IgD-negative memory B cell (primary cell): ENCODE measurements around the gene TBX20. TPM values are rescaled to one million over a fixed set of nuclear protein-coding genes. Genes with fewer than 3 reads are reported as not detected.
"Not testable (repeated sequence)": the region's sequence is repeated elsewhere in the genome, so short reads cannot be mapped to it uniquely, and the experiment has no call there.

Experiments used
- H3K27ac Mint-ChIP-seq, 3 donors: one replicate each; pipeline ENCODE4 v1.8.0; 2020 to 2022; ENCODE audit warnings: mild to moderate bottlenecking in 3 of 3, mixed read lengths in 3 of 3, moderate library complexity in 1 of 3
- H3K27me3 Mint-ChIP-seq: one replicate; pipeline ENCODE4 v1.8.0; 2021; ENCODE audit warnings: mixed read lengths
- H3K36me3 Mint-ChIP-seq: one replicate; pipeline ENCODE4 v1.8.0; 2020; ENCODE audit warnings: mild to moderate bottlenecking, mixed read lengths
- H3K4me1 Mint-ChIP-seq, 3 donors: one replicate each; pipeline ENCODE4 v1.8.0; 2020 to 2022; ENCODE audit warnings: mixed read lengths in 3 of 3, mild to moderate bottlenecking in 1 of 3
- H3K4me3 Mint-ChIP-seq, 4 donors: one replicate each; pipeline ENCODE4 v1.8.0; 2020 to 2022; ENCODE audit warnings: mild to moderate bottlenecking in 4 of 4, mixed read lengths in 4 of 4, moderate library complexity in 3 of 4
- H3K9me3 Mint-ChIP-seq, 3 donors: one replicate each; pipeline ENCODE4 v1.8.0; 2020 to 2021; ENCODE audit warnings: mixed read lengths in 3 of 3, mild to moderate bottlenecking in 1 of 3
- polyA plus RNA-seq: library from polyadenylated mRNA; unstranded; fragments of 300-500 nt; fragmentation: Illumina TruSeq; gene quantifications from one replicate; pipeline ENCODE4 v1.2.3, GENCODE V29; 2021

TBX20 gene
- polyA plus RNA-seq, 1 donor from 2014 or later: not detected

GRCh38 chr7:35206924-35207323, 47.0 kb downstream of the TBX20 start:
- not testable (repeated sequence) for H3K4me1 Mint-ChIP-seq, H3K9me3 Mint-ChIP-seq, H3K27ac Mint-ChIP-seq, H3K27me3 Mint-ChIP-seq, H3K36me3 Mint-ChIP-seq, H3K4me3 Mint-ChIP-seq

GRCh38 chr7:35204850-35205249, 49.0 kb downstream of the TBX20 start:
- H3K27me3 Mint-ChIP-seq, H3K27ac Mint-ChIP-seq, H3K4me3 Mint-ChIP-seq, H3K9me3 Mint-ChIP-seq, H3K4me1 Mint-ChIP-seq, H3K36me3 Mint-ChIP-seq: not testable (repeated sequence)

- not testable (repeated sequence) for H3K27me3 Mint-ChIP-seq, H3K27ac Mint-ChIP-seq, H3K4me1 Mint-ChIP-seq, H3K36me3 Mint-ChIP-seq, H3K4me3 Mint-ChIP-seq, H3K9me3 Mint-ChIP-seq
These were observed 49.9 kb downstream of the TBX20 start for GRCh38 chr7:35204031-35204430.

GRCh38 chr7:35202353-35202752, 51.5 kb downstream of the TBX20 start:
- H3K36me3 Mint-ChIP-seq, H3K27me3 Mint-ChIP-seq, H3K27ac Mint-ChIP-seq, H3K4me1 Mint-ChIP-seq, H3K9me3 Mint-ChIP-seq, H3K4me3 Mint-ChIP-seq: not testable (repeated sequence)

- H3K4me1 Mint-ChIP-seq, H3K27ac Mint-ChIP-seq, H3K27me3 Mint-ChIP-seq, H3K4me3 Mint-ChIP-seq, H3K9me3 Mint-ChIP-seq, H3K36me3 Mint-ChIP-seq: not testable (repeated sequence)
These were observed 53.7 kb downstream of the TBX20 start for GRCh38 chr7:35200170-35200569.

- not testable (repeated sequence) for H3K36me3 Mint-ChIP-seq, H3K27ac Mint-ChIP-seq, H3K4me3 Mint-ChIP-seq, H3K4me1 Mint-ChIP-seq, H3K9me3 Mint-ChIP-seq, H3K27me3 Mint-ChIP-seq
These were observed 55.3 kb downstream of the TBX20 start for GRCh38 chr7:35198370-35199140.

- H3K27ac Mint-ChIP-seq, H3K4me3 Mint-ChIP-seq, H3K36me3 Mint-ChIP-seq, H3K27me3 Mint-ChIP-seq, H3K4me1 Mint-ChIP-seq, H3K9me3 Mint-ChIP-seq: not testable (repeated sequence)
These were observed 62.3 kb downstream of the TBX20 start for GRCh38 chr7:35191571-35191970.

GRCh38 chr7:35190146-35190773, 63.6 kb downstream of the TBX20 start:
- not testable (repeated sequence) for H3K9me3 Mint-ChIP-seq, H3K36me3 Mint-ChIP-seq, H3K27ac Mint-ChIP-seq, H3K4me3 Mint-ChIP-seq
- H3K4me1 Mint-ChIP-seq: peaks cover 0 to 10% (median 5%) of the 10 kb centered on the region in 3 donors
- H3K27me3 Mint-ChIP-seq: peaks cover 16% of the 10 kb centered on the region

GRCh38 chr7:35186751-35187150, 67.1 kb downstream of the TBX20 start:
- H3K4me3 Mint-ChIP-seq: peak overlapping the region in 3 of 4 donors; percentile 16 to 80 (median 36)
- not testable (repeated sequence) for H3K9me3 Mint-ChIP-seq, H3K36me3 Mint-ChIP-seq, H3K27ac Mint-ChIP-seq
- peaks cover 0 to 13% (median 5%) of the 10 kb centered on the region in 3 donors for H3K4me1 Mint-ChIP-seq
- H3K27me3 Mint-ChIP-seq: peaks cover 21% of the 10 kb centered on the region

GRCh38 chr7:35185908-35186731, 67.8 kb downstream of the TBX20 start:
- no peaks in the 10 kb centered on the region for H3K9me3 Mint-ChIP-seq
- peak overlapping the region in 3 of 4 donors; percentile 16 to 80 (median 68) for H3K4me3 Mint-ChIP-seq
- H3K27me3 Mint-ChIP-seq: peaks cover 21% of the 10 kb centered on the region
- H3K4me1 Mint-ChIP-seq: peaks cover 0 to 13% (median 5%) of the 10 kb centered on the region in 3 donors
- no peak overlapping the region for H3K27ac Mint-ChIP-seq
- H3K36me3 Mint-ChIP-seq: no peaks in the 10 kb centered on the region

- not testable (repeated sequence) for H3K4me3 Mint-ChIP-seq, H3K9me3 Mint-ChIP-seq, H3K36me3 Mint-ChIP-seq, H3K27ac Mint-ChIP-seq
- Mint-ChIP-seq H3K4me1 (peaks cover 0 to 13% (median 5%) of the 10 kb centered on the region in 3 donors), H3K27me3 (peaks cover 21% of the 10 kb centered on the region)
These were observed 68.4 kb downstream of the TBX20 start for GRCh38 chr7:35185578-35185907.

- H3K4me3 Mint-ChIP-seq, H3K27ac Mint-ChIP-seq, H3K9me3 Mint-ChIP-seq, H3K36me3 Mint-ChIP-seq: not testable (repeated sequence)
- Mint-ChIP-seq H3K27me3 (peaks cover 21% of the 10 kb centered on the region), H3K4me1 (peaks cover 0 to 13% (median 5%) of the 10 kb centered on the region in 3 donors)
These were observed 68.9 kb downstream of the TBX20 start for GRCh38 chr7:35184961-35185360.

GRCh38 chr7:35183873-35184503, 69.9 kb downstream of the TBX20 start:
- H3K36me3 Mint-ChIP-seq, H3K4me3 Mint-ChIP-seq, H3K9me3 Mint-ChIP-seq, H3K27ac Mint-ChIP-seq: not testable (repeated sequence)
- peaks cover 0 to 13% (median 5%) of the 10 kb centered on the region in 3 donors for H3K4me1 Mint-ChIP-seq
- peaks cover 21% of the 10 kb centered on the region for H3K27me3 Mint-ChIP-seq

- not testable (repeated sequence) for H3K9me3 Mint-ChIP-seq, H3K36me3 Mint-ChIP-seq
These were observed 73.2 kb downstream of the TBX20 start for GRCh38 chr7:35180665-35181064.

GRCh38 chr7:35173176-35173575, 80.7 kb downstream of the TBX20 start:
- not testable (repeated sequence) for H3K36me3 Mint-ChIP-seq, H3K9me3 Mint-ChIP-seq, H3K4me3 Mint-ChIP-seq, H3K27me3 Mint-ChIP-seq, H3K27ac Mint-ChIP-seq, H3K4me1 Mint-ChIP-seq

More at GRCh38 chr7:35180665-35181064, 73.2 kb downstream of the TBX20 start:
- peaks cover 11% of the 10 kb centered on the region for H3K27me3 Mint-ChIP-seq
- not testable (repeated sequence) for H3K27ac Mint-ChIP-seq, H3K4me1 Mint-ChIP-seq, H3K4me3 Mint-ChIP-seq
